ENCODE data around the gene SEC11C.

Gene SEC11C

DNA sequence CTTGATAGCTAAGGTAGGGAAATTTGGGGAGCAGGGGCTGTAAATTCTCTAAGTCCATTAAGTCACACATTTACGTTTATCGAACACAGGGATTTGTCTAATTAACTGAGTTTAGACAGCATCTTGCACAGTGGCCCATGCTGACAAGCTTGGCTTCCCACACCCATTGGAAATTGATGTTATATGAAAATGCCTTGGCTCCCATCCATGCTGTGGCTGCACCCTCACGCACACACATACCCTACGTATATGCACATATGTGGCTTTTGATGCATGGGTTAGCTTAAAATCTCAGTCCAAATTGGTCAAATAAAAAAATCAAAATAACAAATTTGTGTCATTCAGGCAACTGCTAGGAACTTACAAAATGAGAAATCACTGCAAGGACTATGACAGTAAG is 37.8 kb downstream of the SEC11C start:
- TF ChIP-seq, protein P1, sequence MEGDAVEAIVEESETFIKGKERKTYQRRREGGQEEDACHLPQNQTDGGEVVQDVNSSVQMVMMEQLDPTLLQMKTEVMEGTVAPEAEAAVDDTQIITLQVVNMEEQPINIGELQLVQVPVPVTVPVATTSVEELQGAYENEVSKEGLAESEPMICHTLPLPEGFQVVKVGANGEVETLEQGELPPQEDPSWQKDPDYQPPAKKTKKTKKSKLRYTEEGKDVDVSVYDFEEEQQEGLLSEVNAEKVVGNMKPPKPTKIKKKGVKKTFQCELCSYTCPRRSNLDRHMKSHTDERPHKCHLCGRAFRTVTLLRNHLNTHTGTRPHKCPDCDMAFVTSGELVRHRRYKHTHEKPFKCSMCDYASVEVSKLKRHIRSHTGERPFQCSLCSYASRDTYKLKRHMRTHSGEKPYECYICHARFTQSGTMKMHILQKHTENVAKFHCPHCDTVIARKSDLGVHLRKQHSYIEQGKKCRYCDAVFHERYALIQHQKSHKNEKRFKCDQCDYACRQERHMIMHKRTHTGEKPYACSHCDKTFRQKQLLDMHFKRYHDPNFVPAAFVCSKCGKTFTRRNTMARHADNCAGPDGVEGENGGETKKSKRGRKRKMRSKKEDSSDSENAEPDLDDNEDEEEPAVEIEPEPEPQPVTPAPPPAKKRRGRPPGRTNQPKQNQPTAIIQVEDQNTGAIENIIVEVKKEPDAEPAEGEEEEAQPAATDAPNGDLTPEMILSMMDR (IDR thresholded peaks at IDR 0.05): no peak

- TF ChIP-seq, protein P1 (IDR thresholded peaks at IDR 0.05): no peak
Measured at GRCh38 chr18:59180150-59180845, 40.6 kb downstream of the SEC11C start.

DNA sequence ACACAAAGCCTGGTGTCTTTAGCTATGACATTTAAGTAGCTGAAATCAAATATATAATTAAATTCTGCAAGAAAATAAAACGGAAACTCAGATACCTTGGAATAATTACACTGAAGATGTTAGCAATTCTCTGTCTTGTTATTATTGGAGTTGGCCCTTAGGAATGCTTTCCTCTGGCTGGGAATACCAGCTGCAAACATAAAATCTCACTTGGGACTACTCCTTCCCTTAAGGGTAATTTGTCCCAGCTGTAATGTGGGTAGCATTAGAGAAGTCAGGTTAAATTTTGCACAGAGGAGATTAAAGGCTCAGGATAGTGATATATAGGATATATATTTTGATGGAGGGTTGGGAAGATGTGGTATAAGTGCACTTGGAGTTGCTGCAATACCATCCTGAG is 43.0 kb downstream of the SEC11C start:
- TF ChIP-seq, protein P1 (IDR thresholded peaks at IDR 0.05): no peak

DNA sequence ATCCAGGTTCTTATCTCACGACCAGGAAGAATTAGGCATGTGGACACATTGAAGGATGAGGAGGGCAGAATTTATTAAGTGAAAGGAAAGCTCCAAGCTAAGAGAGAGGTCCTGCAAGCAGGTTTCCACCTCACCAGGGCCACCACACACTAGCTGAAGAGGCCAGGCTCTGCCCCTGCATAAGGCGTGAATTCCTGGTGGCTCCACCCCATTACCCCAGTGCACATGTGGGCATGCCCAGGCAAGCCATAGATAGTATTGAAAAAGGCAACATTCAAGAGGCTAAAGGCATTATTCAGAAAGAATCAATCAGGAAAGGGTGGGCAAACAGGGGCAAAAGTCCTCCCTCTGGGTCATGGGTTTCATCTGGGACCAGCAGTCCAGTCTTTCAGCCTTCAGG is 49.3 kb downstream of the SEC11C start:
- TF ChIP-seq, protein P1 (IDR thresholded peaks at IDR 0.05): no peak

DNA sequence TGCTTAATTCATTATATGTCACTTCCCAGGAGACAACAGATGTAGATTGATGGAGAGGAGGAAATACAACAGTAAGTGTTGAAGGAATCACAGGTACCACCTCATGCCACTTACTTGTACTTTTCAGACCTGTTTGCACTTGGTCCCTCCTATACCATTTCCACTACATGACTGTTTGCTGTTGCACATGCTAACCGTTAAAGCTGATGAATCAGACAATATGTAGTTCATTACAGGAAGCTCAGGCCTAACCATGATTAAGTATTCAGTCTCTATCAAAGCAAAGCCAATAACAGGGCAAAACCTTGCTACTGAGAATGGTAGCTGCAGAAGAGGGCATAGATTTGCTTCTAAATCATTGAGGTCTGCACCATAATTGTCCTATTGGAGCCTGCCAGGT is 50.1 kb downstream of the SEC11C start:
- TF ChIP-seq, protein P1 (IDR thresholded peaks at IDR 0.05): no peak

GRCh38 chr18:59196161-59196725 is 56.6 kb downstream of the SEC11C start:
- TF ChIP-seq, protein P1 (IDR thresholded peaks at IDR 0.05): no peak

DNA sequence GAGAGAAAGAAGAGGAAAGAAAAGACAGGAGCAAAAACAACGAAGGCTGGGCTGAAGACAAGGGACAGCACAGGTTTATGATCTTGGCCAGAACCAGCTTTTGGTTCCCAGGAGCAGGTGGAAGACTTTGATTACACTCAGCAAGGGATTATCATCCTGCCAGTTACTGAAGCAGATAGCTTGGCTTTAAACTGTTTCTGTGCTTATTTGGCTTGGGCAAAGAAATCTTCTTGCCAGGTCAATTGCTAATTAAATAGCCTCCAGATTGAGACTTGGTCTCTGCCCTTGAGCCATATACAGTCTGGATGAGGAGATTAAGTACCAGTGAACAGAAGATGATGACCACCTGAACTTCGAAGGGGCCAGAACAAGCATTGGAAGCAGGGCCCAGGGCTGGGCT is 58.0 kb downstream of the SEC11C start:
- TF ChIP-seq, protein P1 (IDR thresholded peaks at IDR 0.05): no peak
